A549 (cell line): ENCODE measurements around the gene EAF1.
"Not testable (repeated sequence)": the region's sequence is repeated elsewhere in the genome, so short reads cannot be mapped to it uniquely, and the experiment has no call there.

Experiments
- CTCF ChIP-seq: fragments of >200 bp; sonication (Bioruptor Twin); formaldehyde crosslinking; IDR thresholded peaks from 3 replicates; pipeline ENCODE4 v1.5.1; 2016
- HDAC2 ChIP-seq: fragments of 200-600 bp; sonication (generic); IDR thresholded peaks from 2 replicates; pipeline ENCODE4 v1.6.1; 2016
- POLR2A ChIP-seq: IDR thresholded peaks from 2 replicates; pipeline ENCODE4 v1.6.1; 2012; ENCODE audit warnings: mild to moderate bottlenecking, low read length

GRCh38 chr3:15398731-15399133, 28.7 kb upstream of the EAF1 start:
- not testable (repeated sequence) for TF ChIP-seq CTCF, POLR2A, HDAC2
